ENCODE results near the gene KPRP. TPM values are rescaled to one million over a fixed set of nuclear protein-coding genes. Genes with fewer than 3 reads are reported as not detected.

KPRP gene
- total RNA-seq, 4 donors from 2014 or later: 0.09 to 3.7 (median 1.2) TPM

- no peak for TF ChIP-seq CTCF (IDR thresholded peaks at IDR 0.05)
- TF ChIP-seq POLR2A (IDR thresholded peaks at IDR 0.05): no peak
- H3K9me3 ChIP-seq: no peaks in the 10 kb centered on the region
- H3K36me3 ChIP-seq: no peaks in the 10 kb centered on the region
- no peak overlapping the region for H3K27ac ChIP-seq
- no peak for DNase-seq
- WGBS, 2 donors: 56 to 70% methylated on average over 2 of the region's 2 CpGs
- H3K4me3 ChIP-seq: no peak overlapping the region
- H3K27me3 ChIP-seq: no peaks in the 10 kb centered on the region
- peaks cover 0 to 11% (median 10%) of the 10 kb centered on the region in 3 donors for H3K4me1 ChIP-seq
- intact Hi-C loops (cut with DNase I): no loop called here
Observed at GRCh38 chr1:152783095-152783494, 25.3 kb downstream of the KPRP start.

GRCh38 chr1:152786077-152786476 is 28.3 kb downstream of the KPRP start, which contains the start of gene LCE1E:
Gene LCE1E (plus strand): TSS chr1:152786257. CDS start chr1:152787300, 1,043 bp downstream.
- DNase-seq: no peak
- H3K36me3 ChIP-seq: no peaks in the 10 kb centered on the region
- WGBS, 2 donors: 35 to 50% methylated on average over 1 to 2 of the region's 2 CpGs
- peaks cover 0 to 11% (median 10%) of the 10 kb centered on the region in 3 donors for H3K4me1 ChIP-seq
- no peak within 1 kb of the TSS for H3K4me3 ChIP-seq
- H3K27ac ChIP-seq: no peak within 1 kb of the TSS
- TF ChIP-seq CTCF (IDR thresholded peaks at IDR 0.05) (peak in 1 of 6 experiments; percentile 27), POLR2A (IDR thresholded peaks at IDR 0.05) (no peak)
- intact Hi-C loops (cut with DNase I): no loop called here
- no peaks in the 10 kb centered on the region for H3K27me3 ChIP-seq
- H3K9me3 ChIP-seq: no peaks in the 10 kb centered on the region

- WGBS, 2 donors: 58 to 62% methylated on average over 4 of the region's 4 CpGs
- no peak for TF ChIP-seq POLR2A (IDR thresholded peaks at IDR 0.05)
- TF ChIP-seq CTCF (IDR thresholded peaks at IDR 0.05): no peak
- Histone ChIP-seq H3K9me3 (no peaks in the 10 kb centered on the region), H3K4me1 (no peaks in the 10 kb centered on the region), H3K27ac (no peak overlapping the region), H3K36me3 (no peaks in the 10 kb centered on the region), H3K4me3 (no peak overlapping the region), H3K27me3 (no peaks in the 10 kb centered on the region)
- no peak for DNase-seq
- intact Hi-C loops (cut with DNase I): no loop called here
Observed at GRCh38 chr1:152795686-152796085, 37.9 kb downstream of the KPRP start.

DNA sequence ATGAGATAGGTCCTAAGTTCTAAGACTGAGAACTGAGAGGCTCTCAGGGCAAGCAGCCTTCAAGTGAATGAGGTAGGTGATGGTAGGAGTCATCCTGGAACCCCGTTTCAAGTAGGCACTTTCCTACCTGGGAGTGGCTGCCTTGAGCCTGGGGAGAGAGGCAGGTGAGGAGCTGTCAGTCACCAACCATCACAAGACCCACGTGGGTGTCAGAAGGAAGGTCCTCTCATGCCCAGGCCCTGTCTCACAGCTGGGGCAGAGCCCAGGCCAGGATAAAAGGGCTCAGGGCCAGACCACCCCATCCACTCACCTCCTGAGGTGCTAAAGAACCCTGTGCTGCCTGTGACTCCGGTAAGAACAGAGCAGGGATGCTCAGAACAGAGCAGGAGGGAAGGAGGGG is 38.6 kb downstream of the KPRP start, which contains the start of gene LCE1D:
Gene LCE1D (plus strand): TSS at position 301 of the 400 bp plus-strand sequence. CDS start 1,074 bp downstream, outside the sequence.
- 54 to 58% methylated on average over 2 of the region's 3 CpGs for WGBS, 2 donors
- no peak for DNase-seq
- H3K4me1 ChIP-seq: no peaks in the 10 kb centered on the region
- intact Hi-C loops (cut with DNase I): no loop called here
- H3K4me3 ChIP-seq: no peak within 1 kb of the TSS
- H3K36me3 ChIP-seq: no peaks in the 10 kb centered on the region
- no peak within 1 kb of the TSS for H3K27ac ChIP-seq
- no peaks in the 10 kb centered on the region for H3K9me3 ChIP-seq
- H3K27me3 ChIP-seq: no peaks in the 10 kb centered on the region
- TF ChIP-seq POLR2A (IDR thresholded peaks at IDR 0.05): no peak
- TF ChIP-seq CTCF (IDR thresholded peaks at IDR 0.05): no peak

DNA sequence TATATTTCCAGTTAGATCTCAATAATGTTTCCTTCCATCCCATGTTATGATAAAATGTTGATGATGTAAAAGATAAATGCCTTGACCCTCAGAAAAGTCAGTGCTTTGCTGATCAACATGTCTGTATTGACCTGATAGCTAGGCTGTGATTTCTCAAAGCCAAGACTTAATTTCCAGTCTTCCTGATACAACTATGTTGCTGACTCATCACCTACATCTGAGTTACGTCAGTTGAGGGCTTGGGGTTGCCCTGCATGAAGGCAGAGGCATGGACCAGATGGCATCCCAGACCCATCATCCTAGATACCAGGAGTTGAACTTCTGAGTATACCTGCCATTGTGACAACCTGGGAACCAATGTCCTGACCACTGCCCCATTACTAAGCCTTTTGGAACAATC is 43.5 kb downstream of the KPRP start:
- intact Hi-C loops (cut with DNase I): no loop called here
- Histone ChIP-seq H3K27ac (no peak overlapping the region), H3K36me3 (no peaks in the 10 kb centered on the region), H3K4me3 (no peak overlapping the region), H3K9me3 (no peaks in the 10 kb centered on the region), H3K4me1 (peaks cover 0 to 6% (median 4%) of the 10 kb centered on the region in 3 donors), H3K27me3 (no peaks in the 10 kb centered on the region)
- DNase-seq: no peak
- 38 to 44% methylated on average over 1 of the region's 1 CpG for WGBS, 2 donors
- TF ChIP-seq POLR2A (IDR thresholded peaks at IDR 0.05): no peak
- TF ChIP-seq CTCF (IDR thresholded peaks at IDR 0.05): no peak

Data from esophagus squamous epithelium (tissue), 5 donors.